Retinal pigment epithelial cell (primary cell): ENCODE results near the gene LNP1.

Source experiments
- DNase-seq: peaks from one replicate; pipeline ENCODE4 v3.0.0-alpha.2; 2010; ENCODE audit warnings: low read depth
- H3K4me3 ChIP-seq: 2 replicates; pipeline ENCODE4 v1.5.1; 2011; ENCODE audit warnings: mild to moderate bottlenecking, low read length, control low read depth, moderate library complexity
- CTCF ChIP-seq: conservative IDR thresholded peaks from 2 replicates; pipeline ENCODE4 v1.5.1; 2011; ENCODE audit warnings: low read depth, low read length, control low read depth, inconsistent platforms

The LNP1 gene

GRCh38 chr3:100480081-100480480 is 78.7 kb downstream of the LNP1 start:
- no peak for TF ChIP-seq CTCF
- DNase-seq, result no peak
- H3K4me3 ChIP-seq, result no peak overlapping the region

GRCh38 chr3:100482176-100482575 is 80.8 kb downstream of the LNP1 start:
- no peak for TF ChIP-seq CTCF
- H3K4me3 ChIP-seq, result no peak overlapping the region
- no peak for DNase-seq

GRCh38 chr3:100483529-100483928 is 82.2 kb downstream of the LNP1 start:
- H3K4me3 ChIP-seq, result no peak overlapping the region
- TF ChIP-seq CTCF, result no peak
- no peak for DNase-seq

- no peak for TF ChIP-seq CTCF
- H3K4me3 ChIP-seq, result no peak overlapping the region
- no peak for DNase-seq
Measured at GRCh38 chr3:100486808-100487207, 85.5 kb downstream of the LNP1 start.

- DNase-seq, result no peak
- no peak overlapping the region for H3K4me3 ChIP-seq
- no peak for TF ChIP-seq CTCF
Measured at GRCh38 chr3:100489118-100489517, 87.8 kb downstream of the LNP1 start.

GRCh38 chr3:100492059-100493006 is 91.0 kb downstream of the LNP1 start, which contains the start of gene TMEM45A:
Gene TMEM45A, plus strand, starts transcription at chr3:100492619. Its CDS starts 62,593 bp downstream, at chr3:100555212.
- peak within 1 kb of the TSS; percentile 78 for H3K4me3 ChIP-seq
- DNase-seq, result peak; percentile 72
- no peak for TF ChIP-seq CTCF
